CD4-positive, alpha-beta memory T cell (primary cell): Measurements from ENCODE around the gene SMG5. TPM values are rescaled to one million over a fixed set of nuclear protein-coding genes. Genes with fewer than 3 reads are reported as not detected.
A peak's percentile ranks its signal among the peaks of the same experiment; 100 is the strongest.

Experiments
- CTCF ChIA-PET: fragments of 350-600 bp; sonication (Branson Sonifier 250); formaldehyde crosslinking; loops from one replicate; lab custom pipeline; 2021; ENCODE audit warnings: inconsistent platforms; ENCODE audit not compliant: partially characterized antibody; lab: Charles Lee
- POLR2A ChIA-PET: fragments of 350-600 bp; sonication (Branson Sonifier 250); formaldehyde crosslinking; loops from one replicate; lab custom pipeline; 2021; ENCODE audit not compliant: partially characterized antibody; lab: Charles Lee
- DNase-seq, 5 donors: peaks; one replicate each; pipeline versions ENCODE4 v3.0.0 to v3.0.0-alpha.2; 2020 to 2022; ENCODE audit warnings: mixed read lengths in 1 of 5
- H3K27ac ChIP-seq: one replicate; pipeline ENCODE4 v1.7.0; 2013; ENCODE audit warnings: low read depth, low read length
- H3K27me3 ChIP-seq: 2 replicates; pipeline ENCODE4 v1.7.0; 2013; ENCODE audit warnings: mild to moderate bottlenecking, low read length, moderate library complexity; ENCODE audit not compliant: insufficient read depth
- H3K36me3 ChIP-seq: 2 replicates; pipeline ENCODE4 v1.7.0; 2013; ENCODE audit warnings: mild to moderate bottlenecking, low read length, moderate library complexity; ENCODE audit not compliant: insufficient read depth
- H3K4me1 ChIP-seq: 2 replicates; pipeline ENCODE4 v1.7.0; 2013; ENCODE audit warnings: mild to moderate bottlenecking, low read length, moderate library complexity; ENCODE audit not compliant: insufficient read depth
- H3K4me3 ChIP-seq, 2 donors: one replicate each; pipeline ENCODE4 v1.7.0; 2013; ENCODE audit warnings: low read length in 2 of 2, mild to moderate bottlenecking in 1 of 2
- H3K9me3 ChIP-seq, 2 donors: one replicate each; pipeline ENCODE4 v1.7.0; 2013; ENCODE audit warnings: low read length in 2 of 2, control low read depth in 1 of 2; ENCODE audit not compliant: control insufficient read depth in 1 of 2
- H3K27ac Mint-ChIP-seq, 7 donors: one replicate each; pipeline ENCODE4 v1.8.0; 2020 to 2021; ENCODE audit warnings: mixed read lengths in 7 of 7, mild to moderate bottlenecking in 6 of 7, inconsistent platforms in 3 of 7, moderate library complexity in 3 of 7
- H3K27me3 Mint-ChIP-seq, 2 donors: one replicate each; pipeline ENCODE4 v1.8.0; 2020 to 2021; ENCODE audit warnings: mixed read lengths in 2 of 2
- H3K36me3 Mint-ChIP-seq, 2 donors: one replicate each; pipeline ENCODE4 v1.8.0; 2020 to 2021; ENCODE audit warnings: mixed read lengths in 2 of 2, inconsistent platforms in 1 of 2, mild to moderate bottlenecking in 1 of 2
- H3K4me1 Mint-ChIP-seq, 4 donors: one replicate each; pipeline ENCODE4 v1.8.0; 2020 to 2021; ENCODE audit warnings: mixed read lengths in 4 of 4, mild to moderate bottlenecking in 1 of 4
- H3K4me3 Mint-ChIP-seq, 8 donors: one replicate each; pipeline ENCODE4 v1.8.0; 2020 to 2021; ENCODE audit warnings: mixed read lengths in 8 of 8, mild to moderate bottlenecking in 7 of 8, moderate library complexity in 6 of 8, inconsistent platforms in 3 of 8
- H3K9me3 Mint-ChIP-seq, 8 donors: one replicate each; pipeline ENCODE4 v1.8.0; 2020 to 2021; ENCODE audit warnings: mixed read lengths in 8 of 8, mild to moderate bottlenecking in 5 of 8, inconsistent platforms in 3 of 8, moderate library complexity in 1 of 8
- intact Hi-C: fragments of 100-400 bp; cut with micrococcal nuclease; formaldehyde crosslinking; loops from one replicate; pipeline ENCODE4 v1.15.1; 2023
- polyA plus RNA-seq, 2 donors: library from polyadenylated mRNA; unstranded; fragments of 300-500 nt; fragmentation: Illumina TruSeq; gene quantifications; one replicate each; pipeline ENCODE4 v1.2.3, GENCODE V29; 2021
- total RNA-seq, 2 experiments: library from RNA; stranded (reverse); gene quantifications; one replicate each; pipeline ENCODE4 v1.2.3, GENCODE V29; 2021

Gene SMG5
- total and polyA plus RNA-seq, 4 experiments from 2014 or later: 6.1 to 71.6 (median 47.7) TPM

- H3K27ac Mint-ChIP-seq: peak overlapping the region in 2 of 7 donors; percentile 55 to 75
- intact Hi-C loops: no loop called here
- H3K36me3 Mint-ChIP-seq: peaks cover 12 to 27% of the 10 kb centered on the region in 2 donors
- H3K4me1 Mint-ChIP-seq: peaks cover 14 to 26% (median 17%) of the 10 kb centered on the region in 4 donors
- ChIA-PET POLR2A (interaction anchor here (1.3 kb wide), 1 partner anchor 9 kb away, joined by 6 read pairs; the partner anchor contains the start of gene SMG5), CTCF (no interaction called here)
- peaks cover 17% of the 10 kb centered on the region for H3K4me1 ChIP-seq
- H3K9me3 Mint-ChIP-seq: no peaks in the 10 kb centered on the region
- H3K27me3 ChIP-seq: no peaks in the 10 kb centered on the region
- H3K4me3 ChIP-seq: no peak overlapping the region
- no peak overlapping the region for H3K27ac ChIP-seq
- no peaks in the 10 kb centered on the region for H3K9me3 ChIP-seq
- H3K36me3 ChIP-seq: peaks cover 9% of the 10 kb centered on the region
- no peaks in the 10 kb centered on the region for H3K27me3 Mint-ChIP-seq
- DNase-seq: no peak
- H3K4me3 Mint-ChIP-seq: no peak overlapping the region
Observed at GRCh38 chr1:156291226-156292061, 8.8 kb upstream of the SMG5 start.

GRCh38 chr1:156289857-156290256 lies 7.2 kb upstream of the SMG5 start:
- peak overlapping the region in 2 of 7 donors; percentile 27 to 38 for H3K27ac Mint-ChIP-seq
- H3K9me3 ChIP-seq: no peaks in the 10 kb centered on the region
- H3K36me3 ChIP-seq: peaks cover 9% of the 10 kb centered on the region
- CTCF ChIA-PET: no interaction called here
- H3K27ac ChIP-seq: no peak overlapping the region
- H3K36me3 Mint-ChIP-seq: peaks cover 12 to 26% of the 10 kb centered on the region in 2 donors
- H3K4me3 ChIP-seq: no peak overlapping the region
- intact Hi-C loops: no loop called here
- peaks cover 8 to 16% (median 14%) of the 10 kb centered on the region in 4 donors for H3K4me1 Mint-ChIP-seq
- POLR2A ChIA-PET: no interaction called here
- H3K4me3 Mint-ChIP-seq: no peak overlapping the region
- H3K27me3 Mint-ChIP-seq: no peaks in the 10 kb centered on the region
- no peaks in the 10 kb centered on the region for H3K27me3 ChIP-seq
- DNase-seq: no peak
- H3K9me3 Mint-ChIP-seq: peaks cover 0 to under 1% (median 0%) of the 10 kb centered on the region in 8 donors
- peaks cover 6% of the 10 kb centered on the region for H3K4me1 ChIP-seq

- Histone ChIP-seq H3K4me1 (peaks cover 23% of the 10 kb centered on the region), H3K27ac (no peak overlapping the region), H3K27me3 (no peaks in the 10 kb centered on the region), H3K9me3 (no peaks in the 10 kb centered on the region), H3K36me3 (peaks cover 6% of the 10 kb centered on the region), H3K4me3 (no peak overlapping the region)
- ChIA-PET CTCF (interaction anchor here (1.6 kb wide), 1 partner anchor 100 kb away, joined by 4 read pairs; no protein-coding TSS in a partner anchor), POLR2A (interaction anchor here (1.3 kb wide), 1 partner anchor 8 kb away, joined by 4 read pairs; no protein-coding TSS in a partner anchor)
- Mint-ChIP-seq H3K4me3 (no peak overlapping the region), H3K4me1 (peaks cover 19 to 40% (median 25%) of the 10 kb centered on the region in 4 donors), H3K27ac (no peak overlapping the region), H3K27me3 (no peaks in the 10 kb centered on the region), H3K9me3 (peaks cover 0 to 1% (median 0%) of the 10 kb centered on the region in 8 donors), H3K36me3 (peaks cover 12 to 31% of the 10 kb centered on the region in 2 donors)
- intact Hi-C loops: no loop called here
- DNase-seq: no peak
Observed at GRCh38 chr1:156286061-156286460, 3.4 kb upstream of the SMG5 start.

GRCh38 chr1:156285437-156285836 lies 2.8 kb upstream of the SMG5 start:
- Histone ChIP-seq H3K9me3 (no peaks in the 10 kb centered on the region), H3K27me3 (no peaks in the 10 kb centered on the region), H3K4me3 (no peak overlapping the region), H3K4me1 (peaks cover 29% of the 10 kb centered on the region), H3K36me3 (peaks cover 6% of the 10 kb centered on the region), H3K27ac (no peak overlapping the region)
- DNase-seq: no peak
- intact Hi-C loops: no loop called here
- H3K9me3 Mint-ChIP-seq: peaks cover 0 to 1% (median 0%) of the 10 kb centered on the region in 8 donors
- H3K27me3 Mint-ChIP-seq: no peaks in the 10 kb centered on the region
- no peak overlapping the region for H3K4me3 Mint-ChIP-seq
- CTCF ChIA-PET: interaction anchor here (1.6 kb wide), 1 partner anchor 100 kb away, joined by 4 read pairs; no protein-coding TSS in a partner anchor
- H3K27ac Mint-ChIP-seq: no peak overlapping the region
- peaks cover 23 to 47% (median 29%) of the 10 kb centered on the region in 4 donors for H3K4me1 Mint-ChIP-seq
- peaks cover 12 to 31% of the 10 kb centered on the region in 2 donors for H3K36me3 Mint-ChIP-seq
- POLR2A ChIA-PET: interaction anchor here (1.3 kb wide), 1 partner anchor 9 kb away, joined by 4 read pairs; no protein-coding TSS in a partner anchor

DNA sequence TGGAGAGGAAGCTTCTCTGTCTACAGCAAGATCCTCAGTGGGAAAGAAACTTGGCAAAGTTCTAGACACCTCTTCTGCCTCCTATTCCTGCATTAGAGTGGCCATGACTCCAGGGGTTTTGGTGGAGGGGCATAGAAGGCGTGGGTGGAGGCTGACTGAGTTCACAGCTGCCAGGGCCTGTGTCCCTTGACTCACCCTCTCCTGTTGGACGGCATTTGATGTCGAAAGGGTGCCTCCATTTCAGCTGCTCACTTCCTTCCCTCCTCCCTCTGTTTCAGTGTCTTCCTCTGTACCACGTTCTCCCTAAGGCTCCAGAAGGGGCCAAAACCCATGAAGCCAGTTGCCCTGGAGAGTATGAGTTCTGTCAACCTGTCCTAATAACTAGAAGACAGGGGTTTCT lies 2.1 kb upstream of the SMG5 start:
- no peaks in the 10 kb centered on the region for H3K27me3 Mint-ChIP-seq
- H3K27ac Mint-ChIP-seq: peak overlapping the region in 1 of 7 donors; percentile 7
- ChIA-PET CTCF (interaction anchor here (1.4 to 2.0 kb wide), 2 partner anchors 9 to 60 kb away, joined by 3 to 5 read pairs; no protein-coding TSS in a partner anchor), POLR2A (interaction anchor here (1.1 to 4.1 kb wide), 2 partner anchors 10 to 48 kb away, joined by 4 to 50 read pairs; partner anchors contain the start of gene GLMP)
- Histone ChIP-seq H3K36me3 (peaks cover 10% of the 10 kb centered on the region), H3K9me3 (no peaks in the 10 kb centered on the region), H3K27me3 (no peaks in the 10 kb centered on the region), H3K27ac (no peak overlapping the region), H3K4me1 (peaks cover 36% of the 10 kb centered on the region), H3K4me3 (no peak overlapping the region)
- peaks cover 0 to 1% (median 0%) of the 10 kb centered on the region in 8 donors for H3K9me3 Mint-ChIP-seq
- H3K4me1 Mint-ChIP-seq: peaks cover 23 to 51% (median 35%) of the 10 kb centered on the region in 4 donors
- intact Hi-C loops: no loop called here
- peak overlapping the region in 1 of 8 donors; percentile 21 for H3K4me3 Mint-ChIP-seq
- DNase-seq: no peak
- peaks cover 8 to 29% of the 10 kb centered on the region in 2 donors for H3K36me3 Mint-ChIP-seq

GRCh38 chr1:156284112-156284511 lies 1.5 kb upstream of the SMG5 start, which contains the start of gene TMEM79:
Gene TMEM79, plus strand, starts transcription at chr1:156284325. Its CDS starts 902 bp downstream, at chr1:156285227.
- CTCF ChIA-PET: interaction anchor here (1.0 to 2.0 kb wide), 4 partner anchors 9 to 102 kb away, joined by 3 to 5 read pairs (median 3); no protein-coding TSS in a partner anchor
- POLR2A ChIA-PET: interaction anchor here (1.1 to 4.1 kb wide), 3 partner anchors 10 to 91 kb away, joined by 4 to 50 read pairs (median 5); partner anchors contain the start of genes GLMP and SLC25A44
- Histone ChIP-seq H3K4me1 (peaks cover 38% of the 10 kb centered on the region), H3K27me3 (no peaks in the 10 kb centered on the region), H3K9me3 (no peaks in the 10 kb centered on the region), H3K36me3 (peaks cover 10% of the 10 kb centered on the region), H3K4me3 (peak within 1 kb of the TSS; percentile 93 to 96), H3K27ac (peak within 1 kb of the TSS; percentile 80)
- DNase-seq: no peak
- H3K9me3 Mint-ChIP-seq: peaks cover 0 to 1% (median 0%) of the 10 kb centered on the region in 8 donors
- peak within 1 kb of the TSS; percentile 90 to 99 (median 96) for H3K4me3 Mint-ChIP-seq
- no peaks in the 10 kb centered on the region for H3K27me3 Mint-ChIP-seq
- peak within 1 kb of the TSS; percentile 42 to 99 (median 96) for H3K27ac Mint-ChIP-seq
- peaks cover 23 to 51% (median 35%) of the 10 kb centered on the region in 4 donors for H3K4me1 Mint-ChIP-seq
- intact Hi-C loops: no loop called here
- H3K36me3 Mint-ChIP-seq: peaks cover 5 to 26% of the 10 kb centered on the region in 2 donors
